Measurements from ENCODE around the gene NDUFAF7.

Gene NDUFAF7

GRCh38 chr2:37295469-37296073 is 64.1 kb downstream of the NDUFAF7 start:
- Histone ChIP-seq H3K4me3 (ENCODE audit: low read depth, low read length, poor library complexity, severe bottlenecking) (no peak overlapping the region), H3K9ac (ENCODE audit: low read length) (no peak overlapping the region), H3K27me3 (ENCODE audit: insufficient read depth, low read length) (no peaks in the 10 kb centered on the region), H3K9me2 (ENCODE audit: low read depth, low read length) (no peaks in the 10 kb centered on the region), H3K27ac (ENCODE audit: low read depth, low read length, poor library complexity, severe bottlenecking) (no peak overlapping the region), H3K9me3 (ENCODE audit: low read length) (no peaks in the 10 kb centered on the region), H3K79me2 (ENCODE audit: insufficient read depth, low read length) (peaks cover 72% of the 10 kb centered on the region), H3K36me3 (ENCODE audit: insufficient read depth, low read length) (peaks cover 42% of the 10 kb centered on the region), H3K4me1 (ENCODE audit: insufficient read depth, low read length, severe bottlenecking) (peaks cover under 1% of the 10 kb centered on the region), H3F3A (ENCODE audit: insufficient read depth, low read length) (no peaks in the 10 kb centered on the region), H3K4me2 (ENCODE audit: low read length) (no peak overlapping the region), H4K20me1 (ENCODE audit: insufficient read depth, low read length) (no peaks in the 10 kb centered on the region), H2AFZ (ENCODE audit: low read length) (no peak overlapping the region)
- TF ChIP-seq, protein P1, sequence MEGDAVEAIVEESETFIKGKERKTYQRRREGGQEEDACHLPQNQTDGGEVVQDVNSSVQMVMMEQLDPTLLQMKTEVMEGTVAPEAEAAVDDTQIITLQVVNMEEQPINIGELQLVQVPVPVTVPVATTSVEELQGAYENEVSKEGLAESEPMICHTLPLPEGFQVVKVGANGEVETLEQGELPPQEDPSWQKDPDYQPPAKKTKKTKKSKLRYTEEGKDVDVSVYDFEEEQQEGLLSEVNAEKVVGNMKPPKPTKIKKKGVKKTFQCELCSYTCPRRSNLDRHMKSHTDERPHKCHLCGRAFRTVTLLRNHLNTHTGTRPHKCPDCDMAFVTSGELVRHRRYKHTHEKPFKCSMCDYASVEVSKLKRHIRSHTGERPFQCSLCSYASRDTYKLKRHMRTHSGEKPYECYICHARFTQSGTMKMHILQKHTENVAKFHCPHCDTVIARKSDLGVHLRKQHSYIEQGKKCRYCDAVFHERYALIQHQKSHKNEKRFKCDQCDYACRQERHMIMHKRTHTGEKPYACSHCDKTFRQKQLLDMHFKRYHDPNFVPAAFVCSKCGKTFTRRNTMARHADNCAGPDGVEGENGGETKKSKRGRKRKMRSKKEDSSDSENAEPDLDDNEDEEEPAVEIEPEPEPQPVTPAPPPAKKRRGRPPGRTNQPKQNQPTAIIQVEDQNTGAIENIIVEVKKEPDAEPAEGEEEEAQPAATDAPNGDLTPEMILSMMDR (IDR thresholded peaks at IDR 0.05; ENCODE audit: low read length), result no peak
- TF ChIP-seq EZH2 (IDR thresholded peaks at IDR 0.05; ENCODE audit: borderline replicate concordance, low read length), result no peak

DNA sequence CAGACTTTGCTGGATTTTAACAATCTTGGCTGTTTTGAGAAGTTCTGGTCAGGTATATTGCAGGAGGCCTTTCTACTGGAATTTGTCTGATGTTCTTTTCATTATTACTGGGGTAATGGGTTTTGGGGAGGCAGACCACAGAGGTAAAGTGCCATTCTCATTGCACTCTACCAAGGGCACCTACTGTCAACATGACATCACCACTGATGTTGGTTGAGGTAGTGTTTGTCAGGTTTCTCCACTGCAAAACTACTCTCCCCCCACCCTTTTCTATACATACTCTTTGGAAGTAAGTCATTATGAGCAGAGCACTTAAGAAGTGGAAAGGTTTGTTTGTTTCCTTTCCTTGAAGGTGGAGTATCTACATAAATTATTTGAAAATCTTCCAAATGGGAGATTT is 66.2 kb downstream of the NDUFAF7 start:
- Histone ChIP-seq H3K27ac (ENCODE audit: low read depth, low read length, poor library complexity, severe bottlenecking) (no peak overlapping the region), H3K4me3 (ENCODE audit: low read depth, low read length, poor library complexity, severe bottlenecking) (no peak overlapping the region), H3K4me2 (ENCODE audit: low read length) (no peak overlapping the region), H3K9ac (ENCODE audit: low read length) (no peak overlapping the region), H3K9me2 (ENCODE audit: low read depth, low read length) (no peaks in the 10 kb centered on the region), H2AFZ (ENCODE audit: low read length) (no peak overlapping the region), H3K27me3 (ENCODE audit: insufficient read depth, low read length) (no peaks in the 10 kb centered on the region), H3F3A (ENCODE audit: insufficient read depth, low read length) (no peaks in the 10 kb centered on the region), H3K36me3 (ENCODE audit: insufficient read depth, low read length) (peaks cover 40% of the 10 kb centered on the region), H4K20me1 (ENCODE audit: insufficient read depth, low read length) (no peaks in the 10 kb centered on the region), H3K79me2 (ENCODE audit: insufficient read depth, low read length) (peaks cover 88% of the 10 kb centered on the region), H3K4me1 (ENCODE audit: insufficient read depth, low read length, severe bottlenecking) (no peaks in the 10 kb centered on the region), H3K9me3 (ENCODE audit: low read length) (no peaks in the 10 kb centered on the region)
- TF ChIP-seq, protein P1 (IDR thresholded peaks at IDR 0.05; ENCODE audit: low read length), result no peak
- no peak for TF ChIP-seq EZH2 (IDR thresholded peaks at IDR 0.05; ENCODE audit: borderline replicate concordance, low read length)
